Measurements from ENCODE around the gene TOLLIP.
"Not testable (repeated sequence)": the region's sequence is repeated elsewhere in the genome, so short reads cannot be mapped to it uniquely, and the experiment has no call there.

TOLLIP gene
- 16.5 to 25.6 (median 21.9) reads per million in 4 donors for total RNA-seq

GRCh38 chr11:1309498-1310317, at the start of gene TOLLIP:
TOLLIP (minus strand) TSS chr11:1309632; CDS start chr11:1309498, 134 bp downstream.
- peak; percentile 95 to 98 (median 96) for DNase-seq

DNA sequence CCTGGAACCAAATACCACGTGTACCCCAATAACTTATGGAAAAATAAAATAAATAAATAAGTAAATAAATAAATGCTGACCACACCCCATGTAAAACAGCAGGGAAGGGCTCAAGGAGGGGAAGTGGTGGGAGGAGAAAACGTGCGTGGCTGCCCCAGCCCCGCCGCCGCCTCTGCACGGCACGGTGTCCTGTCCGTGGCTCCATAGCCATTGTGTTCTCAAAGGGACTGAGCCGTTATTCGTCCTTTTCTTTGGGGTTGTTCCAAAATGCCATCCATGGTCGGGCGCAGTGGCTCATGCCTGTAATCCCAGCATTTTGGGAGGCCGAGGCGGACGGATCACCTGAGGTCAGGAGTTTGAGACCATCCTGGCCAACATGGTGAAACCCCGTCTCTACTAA, 49.5 kb upstream of the TOLLIP start:
- DNase-seq, result not testable (repeated sequence)

DNA sequence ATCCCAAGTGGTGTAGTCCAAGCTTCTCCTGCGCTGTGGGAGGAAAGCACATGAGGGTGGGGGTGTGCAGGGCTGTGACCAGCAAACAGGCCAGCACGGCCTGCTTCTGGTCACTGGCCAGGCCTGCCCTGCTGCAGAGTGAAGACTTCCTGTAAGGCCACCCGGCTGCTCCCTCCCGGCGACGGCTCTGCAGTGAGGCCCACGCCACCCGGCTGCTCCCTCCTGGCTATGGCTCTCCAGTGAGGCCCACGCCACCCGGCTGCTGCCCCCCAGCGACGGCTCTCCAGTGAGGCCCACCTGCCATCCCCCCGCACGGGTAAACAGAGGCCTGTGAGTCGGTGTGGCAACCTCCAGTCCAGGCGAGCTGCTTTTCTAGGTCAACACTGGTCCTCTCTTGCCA, 48.9 kb upstream of the TOLLIP start:
- DNase-seq, result no peak

DNA sequence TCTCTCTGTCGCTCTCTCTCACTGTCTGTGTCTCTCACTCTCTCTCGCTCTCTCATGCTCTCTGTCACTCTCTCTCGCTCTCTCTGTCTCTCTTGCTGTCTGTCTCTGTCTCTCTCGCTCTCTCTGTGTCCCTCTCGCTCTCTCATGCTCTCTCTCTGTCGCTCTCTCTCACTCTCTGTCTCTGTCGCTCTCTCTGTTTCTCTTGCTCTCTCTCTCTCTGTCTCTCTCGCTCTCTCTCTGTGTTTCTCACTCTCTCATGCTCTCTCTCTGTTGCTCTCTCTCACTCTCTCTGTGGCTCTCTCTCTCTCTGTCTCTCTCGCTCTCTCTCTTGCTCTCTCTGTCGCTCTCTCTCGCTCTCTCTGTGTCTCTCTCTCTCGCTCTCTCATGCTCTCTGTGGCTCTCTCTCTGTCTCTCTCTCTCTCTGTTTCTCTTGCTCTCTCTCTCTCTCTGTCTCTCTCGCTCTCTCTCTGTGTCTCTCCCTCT, 47.1 kb upstream of the TOLLIP start:
- DNase-seq, result no peak

- DNase-seq, result no peak
These were observed 46.6 kb upstream of the TOLLIP start for GRCh38 chr11:1356007-1356435.

- DNase-seq, result no peak
These were observed 44.9 kb upstream of the TOLLIP start for GRCh38 chr11:1354125-1354938.

GRCh38 chr11:1353383-1354124, 44.1 kb upstream of the TOLLIP start:
- no peak for DNase-seq

- DNase-seq, result no peak
These were observed 43.4 kb upstream of the TOLLIP start for GRCh38 chr11:1352696-1353382.

DNA sequence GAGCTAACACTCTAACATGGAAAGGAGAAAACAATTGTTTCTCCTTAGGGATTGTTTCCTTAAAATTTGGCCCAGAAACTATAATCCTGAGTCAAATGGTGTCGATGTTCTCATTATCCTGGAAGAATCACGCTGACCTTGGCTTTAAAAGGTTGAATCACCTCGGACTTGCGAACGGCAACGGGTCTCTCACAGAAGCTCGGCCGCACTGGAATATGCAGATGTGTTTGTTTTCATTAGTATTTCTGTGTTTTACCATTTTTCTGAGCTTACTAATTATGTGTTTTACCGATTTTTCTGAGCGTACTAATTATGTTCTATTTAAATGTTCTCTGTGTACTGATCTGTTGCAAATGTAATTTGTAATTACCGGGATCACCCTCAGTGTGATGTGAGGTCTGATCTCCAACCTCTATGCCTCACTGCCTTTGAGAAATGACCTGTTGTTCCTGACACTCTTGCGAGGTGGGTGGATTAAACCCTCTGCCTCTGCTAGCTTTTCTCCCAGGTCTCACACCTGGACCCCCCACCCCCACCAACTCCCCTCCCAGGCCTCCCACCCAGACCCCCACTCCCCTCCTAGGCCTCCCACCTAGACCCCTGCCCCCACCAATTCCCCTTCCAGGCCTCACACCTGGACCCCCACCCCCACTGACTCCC, 42.0 kb upstream of the TOLLIP start:
- DNase-seq, result no peak

DNA sequence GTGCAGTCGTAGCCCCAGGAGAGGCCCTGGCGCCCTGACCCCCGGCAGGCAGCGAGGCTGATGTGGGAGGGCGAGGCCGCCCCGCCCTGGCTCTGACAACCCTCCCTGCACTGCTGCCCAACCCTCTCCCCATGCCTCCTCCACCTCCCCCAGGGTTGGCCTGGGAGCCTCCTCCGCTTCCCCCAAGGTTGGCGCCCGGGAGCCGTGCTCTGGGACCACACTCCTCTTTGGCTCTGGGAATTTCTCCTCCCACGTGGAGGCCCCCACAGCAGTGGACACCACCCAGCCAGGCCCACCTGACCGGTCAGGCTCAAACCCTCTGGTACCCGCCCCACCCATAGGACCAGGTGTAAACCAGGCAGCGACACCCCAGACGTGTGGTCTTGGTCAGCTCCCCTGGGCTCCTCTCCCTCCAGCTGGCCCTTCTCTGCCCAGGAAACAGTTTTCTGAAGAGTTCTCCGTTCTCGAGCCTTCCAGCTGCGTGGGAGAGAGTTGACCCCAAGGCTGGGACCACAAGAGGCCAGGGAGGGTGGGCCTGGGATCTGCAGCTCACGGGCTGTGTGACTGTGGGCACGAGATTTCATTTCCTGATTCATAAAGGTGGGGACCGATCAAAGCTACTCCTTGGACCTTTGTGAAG, 40.8 kb upstream of the TOLLIP start:
- no peak for DNase-seq

DNA sequence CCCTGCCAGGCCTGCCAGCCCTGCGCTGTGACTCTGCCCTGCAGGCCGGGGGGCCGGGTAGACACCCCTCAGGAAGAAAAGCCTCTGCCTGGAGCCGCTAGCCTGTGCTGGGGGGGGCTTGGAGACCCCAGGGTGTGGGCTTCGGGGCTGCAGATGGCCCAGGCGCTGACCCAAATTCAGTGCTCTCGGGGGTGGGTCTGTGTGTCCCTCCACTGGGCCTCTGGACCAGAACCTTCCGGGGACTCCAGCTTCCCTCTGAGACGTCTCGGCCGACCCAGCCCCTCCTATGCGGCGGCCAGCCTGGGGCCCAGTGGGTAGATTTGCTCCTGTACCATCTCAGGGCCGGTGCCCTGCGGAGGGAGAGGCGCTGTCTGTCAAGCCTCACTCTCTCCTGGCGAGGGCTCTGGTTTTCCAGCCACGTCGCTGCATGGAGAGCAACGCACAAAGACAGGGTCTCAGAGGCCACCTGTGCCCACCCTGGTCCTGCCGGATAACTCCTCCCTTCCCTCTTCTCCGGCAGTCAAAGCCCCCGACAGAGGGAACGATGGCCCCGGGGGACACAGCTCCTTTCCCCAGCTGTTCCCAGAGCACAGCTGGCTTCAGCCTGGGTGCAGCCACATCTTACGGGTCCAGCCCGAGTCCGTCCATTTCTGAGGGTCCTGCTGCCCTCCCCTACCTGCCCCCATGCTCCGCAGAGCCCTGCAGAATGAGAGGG, 40.1 kb upstream of the TOLLIP start:
- no peak for DNase-seq

DNA sequence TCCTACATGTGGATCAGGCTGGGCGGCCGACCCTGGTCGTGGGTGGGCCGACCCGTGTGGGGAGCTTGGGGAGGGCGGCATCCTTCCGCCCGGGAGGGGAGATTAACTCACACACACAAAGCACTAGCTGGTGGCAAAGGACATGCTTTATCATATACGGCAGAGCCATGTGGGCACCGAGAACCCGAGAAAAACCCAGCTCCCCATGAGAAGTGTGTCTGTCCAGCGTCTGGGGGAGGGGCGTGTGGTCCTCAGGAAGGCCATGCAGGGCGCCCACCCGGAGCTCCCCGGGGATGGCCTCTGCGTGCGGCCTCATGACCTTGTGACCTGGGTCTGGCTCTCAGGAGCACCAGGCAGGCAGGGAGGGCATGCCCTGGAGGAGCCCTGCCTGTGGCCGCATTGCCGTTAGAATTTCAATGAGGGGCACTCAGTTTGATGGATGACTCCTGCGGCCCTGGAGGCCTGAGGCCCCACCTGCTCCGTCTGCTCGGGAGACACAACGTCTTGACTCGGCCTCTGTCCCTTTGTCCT, 39.4 kb upstream of the TOLLIP start:
- no peak for DNase-seq

DNA sequence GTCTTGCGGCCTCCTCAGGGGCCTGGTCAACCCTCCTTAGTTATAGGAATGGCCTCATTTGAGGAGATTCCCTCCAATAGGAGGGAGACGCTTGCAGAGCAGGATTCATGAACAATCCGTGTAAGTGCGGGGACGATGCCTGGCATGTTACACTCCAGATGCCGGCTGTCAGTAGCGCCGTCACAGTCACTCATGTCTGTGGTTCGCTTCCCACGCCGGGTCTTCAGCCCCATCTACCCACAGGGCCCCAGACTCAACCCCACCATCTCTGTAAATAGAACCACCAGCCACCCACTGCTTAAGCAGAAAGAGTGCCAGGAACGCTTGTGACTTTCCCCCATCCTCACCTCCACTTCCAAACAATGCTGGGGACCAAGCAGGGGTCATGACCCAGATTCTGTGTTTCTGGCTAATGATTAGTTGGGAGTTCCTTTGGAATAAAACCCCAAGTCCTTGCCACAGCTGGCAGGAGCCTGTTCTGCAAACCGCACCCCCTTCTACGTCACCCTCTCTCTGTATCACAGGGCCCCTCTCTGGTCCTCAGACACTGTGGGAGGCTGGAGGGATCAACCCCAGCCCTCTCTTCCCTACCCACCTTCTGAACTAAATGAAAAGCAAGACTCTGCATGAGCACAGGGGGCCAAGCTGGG, 38.8 kb upstream of the TOLLIP start:
- DNase-seq, result no peak

DNA sequence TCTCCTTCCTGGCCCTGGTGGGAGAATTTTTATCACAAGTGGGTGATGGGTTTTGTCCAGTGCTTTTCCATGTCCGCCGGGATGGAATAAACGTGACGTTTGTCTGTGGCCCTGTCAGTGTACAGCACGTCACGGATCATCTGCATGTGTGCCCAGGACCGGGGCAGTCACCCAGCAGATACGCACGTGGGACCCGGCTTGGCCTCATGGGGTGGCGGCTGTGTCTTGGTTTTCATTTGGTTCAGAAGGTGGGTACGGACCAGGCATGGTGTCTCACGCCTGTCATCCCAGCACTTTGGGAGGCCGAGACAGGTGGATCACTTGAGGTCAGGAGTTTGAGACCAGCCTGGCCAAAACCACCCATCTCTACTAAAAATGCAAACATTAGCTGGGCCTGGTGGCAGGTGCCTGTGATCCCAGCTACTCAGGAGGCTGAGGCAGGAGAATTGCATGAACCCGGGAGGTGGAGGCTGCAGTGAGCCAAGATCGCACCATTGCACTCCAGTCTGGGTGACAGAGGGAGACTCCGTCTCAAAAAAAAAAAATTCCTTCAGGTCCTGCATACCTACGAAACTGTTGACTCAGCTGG, 38.1 kb upstream of the TOLLIP start:
- DNase-seq, result not testable (repeated sequence)

DNA sequence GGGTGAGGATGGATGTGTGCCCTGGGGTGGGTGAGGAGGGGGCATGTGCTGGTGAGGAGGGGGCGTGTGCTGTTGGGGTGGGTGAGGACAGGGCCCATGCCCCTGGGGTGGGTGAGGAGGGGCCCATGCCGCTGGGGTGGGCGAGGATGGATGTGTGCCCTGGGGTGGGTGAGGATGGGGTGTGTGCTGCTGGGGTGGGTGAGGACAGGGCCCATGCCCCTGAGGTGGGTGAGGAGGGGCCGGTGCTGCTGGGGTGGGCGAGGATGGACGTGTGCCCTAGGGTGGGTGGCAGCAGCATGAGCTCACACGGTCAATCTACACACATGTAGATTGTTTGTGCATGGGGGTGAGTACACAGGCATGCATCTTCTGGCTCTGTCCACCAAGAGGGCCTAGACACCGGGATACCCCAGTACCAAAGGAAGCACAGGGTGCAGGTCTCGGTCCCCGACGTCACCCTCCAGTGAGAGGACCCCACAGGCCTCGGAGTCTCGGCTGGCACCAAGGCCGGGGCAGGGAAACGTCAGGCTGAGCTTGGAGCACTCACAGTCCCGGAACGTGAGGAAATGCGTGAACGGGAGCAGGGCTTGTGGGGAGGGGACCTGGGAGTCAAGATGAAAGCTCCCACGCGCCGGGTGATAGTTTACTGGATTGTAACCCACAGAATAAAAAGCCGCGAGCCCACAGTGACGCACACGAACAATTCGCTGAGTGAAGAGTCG, 37.4 kb upstream of the TOLLIP start:
- no peak for DNase-seq

GRCh38 chr11:1345737-1346513, 36.5 kb upstream of the TOLLIP start:
- DNase-seq, result no peak

- DNase-seq, result no peak
These were observed 34.7 kb upstream of the TOLLIP start for GRCh38 chr11:1344056-1344635.

Data from T-helper 1 cell (primary cell).